Measurements from ENCODE around the gene LIPH.

- TF ChIP-seq CTCF (IDR thresholded peaks at IDR 0.05; ENCODE audit: borderline replicate concordance, extremely low read depth, low read length, poor library complexity, severe bottlenecking), result no peak
- TF ChIP-seq EZH2 (IDR thresholded peaks at IDR 0.05; ENCODE audit: borderline replicate concordance, low read depth, low read length, severe bottlenecking), result no peak
Measured at GRCh38 chr3:185560676-185561075, 8.3 kb upstream of the LIPH start.
